Raji (cell line): ENCODE data around the gene GLRA3.

Source experiments
- POLR2A ChIP-seq: IDR thresholded peaks from 2 replicates; pipeline ENCODE4 v1.6.1; 2011; ENCODE audit warnings: low read depth, low read length, control low read depth; ENCODE audit not compliant: insufficient read depth

GLRA3 gene

GRCh38 chr4:174707051-174707676, 121.9 kb downstream of the GLRA3 start:
- no peak for TF ChIP-seq POLR2A

GRCh38 chr4:174702979-174703478, 126.0 kb downstream of the GLRA3 start:
- no peak for TF ChIP-seq POLR2A

GRCh38 chr4:174699654-174700053, 129.4 kb downstream of the GLRA3 start:
- no peak for TF ChIP-seq POLR2A

- TF ChIP-seq POLR2A = no peak
Observed at GRCh38 chr4:174697896-174698295, 131.2 kb downstream of the GLRA3 start.

- no peak for TF ChIP-seq POLR2A
Observed at GRCh38 chr4:174697202-174697601, 131.8 kb downstream of the GLRA3 start.

GRCh38 chr4:174696657-174697056, 132.4 kb downstream of the GLRA3 start:
- no peak for TF ChIP-seq POLR2A

GRCh38 chr4:174690665-174691064, 138.4 kb downstream of the GLRA3 start:
- no peak for TF ChIP-seq POLR2A

- TF ChIP-seq POLR2A = no peak
Observed at GRCh38 chr4:174689618-174690017, 139.4 kb downstream of the GLRA3 start.

- no peak for TF ChIP-seq POLR2A
Observed at GRCh38 chr4:174686826-174687225, 142.2 kb downstream of the GLRA3 start.

GRCh38 chr4:174681723-174682300, 147.2 kb downstream of the GLRA3 start:
- TF ChIP-seq POLR2A = no peak

GRCh38 chr4:174674305-174674840, 154.7 kb downstream of the GLRA3 start:
- no peak for TF ChIP-seq POLR2A

GRCh38 chr4:174673865-174674264, 155.2 kb downstream of the GLRA3 start:
- TF ChIP-seq POLR2A = no peak

- no peak for TF ChIP-seq POLR2A
Observed at GRCh38 chr4:174672276-174672675, 156.8 kb downstream of the GLRA3 start.

GRCh38 chr4:174669270-174669669, 159.8 kb downstream of the GLRA3 start:
- no peak for TF ChIP-seq POLR2A

GRCh38 chr4:174665799-174666198, 163.2 kb downstream of the GLRA3 start:
- TF ChIP-seq POLR2A = no peak

GRCh38 chr4:174663216-174663615, 165.8 kb downstream of the GLRA3 start:
- TF ChIP-seq POLR2A = no peak

GRCh38 chr4:174658246-174658645, 170.8 kb downstream of the GLRA3 start:
- TF ChIP-seq POLR2A = no peak

- no peak for TF ChIP-seq POLR2A
Observed at GRCh38 chr4:174657472-174657871, 171.6 kb downstream of the GLRA3 start.
